Measurements from ENCODE around the gene VASP. TPM values are rescaled to one million over a fixed set of nuclear protein-coding genes. Genes with fewer than 3 reads are reported as not detected.

VASP gene
- total and polyA plus RNA-seq, 9 of the 15 experiments (the other 6 are each of a cell fraction or from before 2014, with no cell fraction given): 16.7 to 261 (median 112) TPM

- TF ChIP-seq THAP12 (CRISPR knock-in tag; IDR thresholded peaks at IDR 0.05) (peak; percentile 48; the same call in 1 of the 2 replicates), ZNF436 (CRISPR knock-in tag; IDR thresholded peaks at IDR 0.05) (no peak), TAF7 (tag; IDR thresholded peaks at IDR 0.05) (no peak), ZNF79 (CRISPR knock-in tag; IDR thresholded peaks at IDR 0.05; ENCODE audit: low read depth) (no peak), TRIM28 (IDR thresholded peaks at IDR 0.05) (no peak), MXI1 (IDR thresholded peaks at IDR 0.05; ENCODE audit: low read depth, low read length) (peak; percentile 51; the same call in 1 of the 2 replicates), IFI16 (CRISPR knock-in tag; IDR thresholded peaks at IDR 0.05) (no peak)
- TF ChIP-seq, protein P1, sequence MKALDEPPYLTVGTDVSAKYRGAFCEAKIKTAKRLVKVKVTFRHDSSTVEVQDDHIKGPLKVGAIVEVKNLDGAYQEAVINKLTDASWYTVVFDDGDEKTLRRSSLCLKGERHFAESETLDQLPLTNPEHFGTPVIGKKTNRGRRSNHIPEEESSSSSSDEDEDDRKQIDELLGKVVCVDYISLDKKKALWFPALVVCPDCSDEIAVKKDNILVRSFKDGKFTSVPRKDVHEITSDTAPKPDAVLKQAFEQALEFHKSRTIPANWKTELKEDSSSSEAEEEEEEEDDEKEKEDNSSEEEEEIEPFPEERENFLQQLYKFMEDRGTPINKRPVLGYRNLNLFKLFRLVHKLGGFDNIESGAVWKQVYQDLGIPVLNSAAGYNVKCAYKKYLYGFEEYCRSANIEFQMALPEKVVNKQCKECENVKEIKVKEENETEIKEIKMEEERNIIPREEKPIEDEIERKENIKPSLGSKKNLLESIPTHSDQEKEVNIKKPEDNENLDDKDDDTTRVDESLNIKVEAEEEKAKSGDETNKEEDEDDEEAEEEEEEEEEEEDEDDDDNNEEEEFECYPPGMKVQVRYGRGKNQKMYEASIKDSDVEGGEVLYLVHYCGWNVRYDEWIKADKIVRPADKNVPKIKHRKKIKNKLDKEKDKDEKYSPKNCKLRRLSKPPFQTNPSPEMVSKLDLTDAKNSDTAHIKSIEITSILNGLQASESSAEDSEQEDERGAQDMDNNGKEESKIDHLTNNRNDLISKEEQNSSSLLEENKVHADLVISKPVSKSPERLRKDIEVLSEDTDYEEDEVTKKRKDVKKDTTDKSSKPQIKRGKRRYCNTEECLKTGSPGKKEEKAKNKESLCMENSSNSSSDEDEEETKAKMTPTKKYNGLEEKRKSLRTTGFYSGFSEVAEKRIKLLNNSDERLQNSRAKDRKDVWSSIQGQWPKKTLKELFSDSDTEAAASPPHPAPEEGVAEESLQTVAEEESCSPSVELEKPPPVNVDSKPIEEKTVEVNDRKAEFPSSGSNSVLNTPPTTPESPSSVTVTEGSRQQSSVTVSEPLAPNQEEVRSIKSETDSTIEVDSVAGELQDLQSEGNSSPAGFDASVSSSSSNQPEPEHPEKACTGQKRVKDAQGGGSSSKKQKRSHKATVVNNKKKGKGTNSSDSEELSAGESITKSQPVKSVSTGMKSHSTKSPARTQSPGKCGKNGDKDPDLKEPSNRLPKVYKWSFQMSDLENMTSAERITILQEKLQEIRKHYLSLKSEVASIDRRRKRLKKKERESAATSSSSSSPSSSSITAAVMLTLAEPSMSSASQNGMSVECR (CRISPR knock-in tag; IDR thresholded peaks at IDR 0.05): peak; percentile 93
- TF ChIP-seq, protein P2, sequence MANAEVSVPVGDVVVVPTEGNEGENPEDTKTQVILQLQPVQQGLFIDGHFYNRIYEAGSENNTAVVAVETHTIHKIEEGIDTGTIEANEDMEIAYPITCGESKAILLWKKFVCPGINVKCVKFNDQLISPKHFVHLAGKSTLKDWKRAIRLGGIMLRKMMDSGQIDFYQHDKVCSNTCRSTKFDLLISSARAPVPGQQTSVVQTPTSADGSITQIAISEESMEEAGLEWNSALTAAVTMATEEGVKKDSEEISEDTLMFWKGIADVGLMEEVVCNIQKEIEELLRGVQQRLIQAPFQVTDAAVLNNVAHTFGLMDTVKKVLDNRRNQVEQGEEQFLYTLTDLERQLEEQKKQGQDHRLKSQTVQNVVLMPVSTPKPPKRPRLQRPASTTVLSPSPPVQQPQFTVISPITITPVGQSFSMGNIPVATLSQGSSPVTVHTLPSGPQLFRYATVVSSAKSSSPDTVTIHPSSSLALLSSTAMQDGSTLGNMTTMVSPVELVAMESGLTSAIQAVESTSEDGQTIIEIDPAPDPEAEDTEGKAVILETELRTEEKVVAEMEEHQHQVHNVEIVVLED (CRISPR knock-in tag; IDR thresholded peaks at IDR 0.05): peak; percentile 58; the same call in 1 of the 2 replicates
Measured at GRCh38 chr19:45467456-45468158, 39.7 kb upstream of the VASP start, which contains the start of gene FOSB (continued).

Data from K562 (cell line).